ENCODE results near the gene THRAP3. TPM values are rescaled to one million over a fixed set of nuclear protein-coding genes. Genes with fewer than 3 reads are reported as not detected.

The THRAP3 gene
- total and polyA plus RNA-seq, 2 donors: 47.6 to 80.9 TPM

GRCh38 chr1:36300526-36300925, 76.3 kb downstream of the THRAP3 start:
- Histone ChIP-seq H3K9me3 (ENCODE audit: control insufficient read depth in 2 of 2, insufficient read depth in 1 of 2, low read length in 1 of 2) (no peaks in the 10 kb centered on the region), H3K36me3 (ENCODE audit: control insufficient read depth in 2 of 2, insufficient read depth in 2 of 2, low read length in 1 of 2) (peaks cover 68 to 86% of the 10 kb centered on the region in 2 donors), H3K4me3 (ENCODE audit: low read length in 2 of 2) (no peak overlapping the region), H3K27ac (ENCODE audit: low read depth in 1 of 2, low read length in 1 of 2) (no peak overlapping the region), H3K27me3 (ENCODE audit: control insufficient read depth in 2 of 2, insufficient read depth in 1 of 2, low read length in 1 of 2) (no peaks in the 10 kb centered on the region), H3K4me1 (ENCODE audit: control insufficient read depth in 2 of 2, insufficient read depth in 2 of 2, low read length in 2 of 2) (peaks cover 0 to 2% of the 10 kb centered on the region in 2 donors)
- no peak for DNase-seq (ENCODE audit: low read depth in 6 of 9, low spot score in 9 of 9)
- WGBS: 97% methylated on average over 1 of the region's 1 CpG

GRCh38 chr1:36301220-36301619, 77.0 kb downstream of the THRAP3 start:
- no peak overlapping the region for H3K27ac ChIP-seq (ENCODE audit: low read depth in 1 of 2, low read length in 1 of 2)
- whole genome bisulfite sequencing: 100% methylated on average over 1 of the region's 1 CpG
- no peak overlapping the region for H3K4me3 ChIP-seq (ENCODE audit: low read length in 2 of 2)
- peaks cover 4 to 5% of the 10 kb centered on the region in 2 donors for H3K4me1 ChIP-seq (ENCODE audit: control insufficient read depth in 2 of 2, insufficient read depth in 2 of 2, low read length in 2 of 2)
- H3K27me3 ChIP-seq (ENCODE audit: control insufficient read depth in 2 of 2, insufficient read depth in 1 of 2, low read length in 1 of 2): no peaks in the 10 kb centered on the region
- H3K36me3 ChIP-seq (ENCODE audit: control insufficient read depth in 2 of 2, insufficient read depth in 2 of 2, low read length in 1 of 2): peaks cover 64 to 79% of the 10 kb centered on the region in 2 donors
- DNase-seq (ENCODE audit: low read depth in 6 of 9, low spot score in 9 of 9): no peak
- H3K9me3 ChIP-seq (ENCODE audit: control insufficient read depth in 2 of 2, insufficient read depth in 1 of 2, low read length in 1 of 2): no peaks in the 10 kb centered on the region

GRCh38 chr1:36303244-36303643, 79.0 kb downstream of the THRAP3 start:
- Histone ChIP-seq H3K27ac (ENCODE audit: low read depth in 1 of 2, low read length in 1 of 2) (no peak overlapping the region), H3K9me3 (ENCODE audit: control insufficient read depth in 2 of 2, insufficient read depth in 1 of 2, low read length in 1 of 2) (no peaks in the 10 kb centered on the region), H3K4me1 (ENCODE audit: control insufficient read depth in 2 of 2, insufficient read depth in 2 of 2, low read length in 2 of 2) (peaks cover 9 to 12% of the 10 kb centered on the region in 2 donors), H3K4me3 (ENCODE audit: low read length in 2 of 2) (no peak overlapping the region), H3K36me3 (ENCODE audit: control insufficient read depth in 2 of 2, insufficient read depth in 2 of 2, low read length in 1 of 2) (peaks cover 56 to 63% of the 10 kb centered on the region in 2 donors), H3K27me3 (ENCODE audit: control insufficient read depth in 2 of 2, insufficient read depth in 1 of 2, low read length in 1 of 2) (no peaks in the 10 kb centered on the region)
- WGBS: 95% methylated on average over 5 of the region's 5 CpGs
- no peak for DNase-seq (ENCODE audit: low read depth in 6 of 9, low spot score in 9 of 9)

- H3K36me3 ChIP-seq (ENCODE audit: control insufficient read depth in 2 of 2, insufficient read depth in 2 of 2, low read length in 1 of 2): peaks cover 50 to 58% of the 10 kb centered on the region in 2 donors
- no peaks in the 10 kb centered on the region for H3K27me3 ChIP-seq (ENCODE audit: control insufficient read depth in 2 of 2, insufficient read depth in 1 of 2, low read length in 1 of 2)
- H3K4me1 ChIP-seq (ENCODE audit: control insufficient read depth in 2 of 2, insufficient read depth in 2 of 2, low read length in 2 of 2): peaks cover 9 to 12% of the 10 kb centered on the region in 2 donors
- 97% methylated on average over 23 of the region's 23 CpGs for whole genome bisulfite sequencing
- DNase-seq (ENCODE audit: low read depth in 6 of 9, low spot score in 9 of 9): no peak
- H3K27ac ChIP-seq (ENCODE audit: low read depth in 1 of 2, low read length in 1 of 2): no peak overlapping the region
- H3K4me3 ChIP-seq (ENCODE audit: low read length in 2 of 2): no peak overlapping the region
- H3K9me3 ChIP-seq (ENCODE audit: control insufficient read depth in 2 of 2, insufficient read depth in 1 of 2, low read length in 1 of 2): no peaks in the 10 kb centered on the region
Observed at GRCh38 chr1:36303650-36304360, 79.6 kb downstream of the THRAP3 start.

GRCh38 chr1:36304521-36304920, 80.3 kb downstream of the THRAP3 start:
- WGBS: 52% methylated on average over 7 of the region's 7 CpGs
- no peak for DNase-seq (ENCODE audit: low read depth in 6 of 9, low spot score in 9 of 9)
- Histone ChIP-seq H3K36me3 (ENCODE audit: control insufficient read depth in 2 of 2, insufficient read depth in 2 of 2, low read length in 1 of 2) (peaks cover 43 to 53% of the 10 kb centered on the region in 2 donors), H3K4me1 (ENCODE audit: control insufficient read depth in 2 of 2, insufficient read depth in 2 of 2, low read length in 2 of 2) (peaks cover 9 to 12% of the 10 kb centered on the region in 2 donors), H3K4me3 (ENCODE audit: low read length in 2 of 2) (no peak overlapping the region), H3K27ac (ENCODE audit: low read depth in 1 of 2, low read length in 1 of 2) (no peak overlapping the region), H3K9me3 (ENCODE audit: control insufficient read depth in 2 of 2, insufficient read depth in 1 of 2, low read length in 1 of 2) (no peaks in the 10 kb centered on the region), H3K27me3 (ENCODE audit: control insufficient read depth in 2 of 2, insufficient read depth in 1 of 2, low read length in 1 of 2) (no peaks in the 10 kb centered on the region)

- no peaks in the 10 kb centered on the region for H3K9me3 ChIP-seq (ENCODE audit: control insufficient read depth in 2 of 2, insufficient read depth in 1 of 2, low read length in 1 of 2)
- no peaks in the 10 kb centered on the region for H3K27me3 ChIP-seq (ENCODE audit: control insufficient read depth in 2 of 2, insufficient read depth in 1 of 2, low read length in 1 of 2)
- peaks cover 9 to 12% of the 10 kb centered on the region in 2 donors for H3K4me1 ChIP-seq (ENCODE audit: control insufficient read depth in 2 of 2, insufficient read depth in 2 of 2, low read length in 2 of 2)
- no peak overlapping the region for H3K4me3 ChIP-seq (ENCODE audit: low read length in 2 of 2)
- 84% methylated on average over 10 of the region's 10 CpGs for WGBS
- H3K27ac ChIP-seq (ENCODE audit: low read depth in 1 of 2, low read length in 1 of 2): no peak overlapping the region
- H3K36me3 ChIP-seq (ENCODE audit: control insufficient read depth in 2 of 2, insufficient read depth in 2 of 2, low read length in 1 of 2): peaks cover 36 to 45% of the 10 kb centered on the region in 2 donors
- DNase-seq (ENCODE audit: low read depth in 6 of 9, low spot score in 9 of 9): no peak
Observed at GRCh38 chr1:36304970-36305914, 81.0 kb downstream of the THRAP3 start.

GRCh38 chr1:36305915-36306209, 81.6 kb downstream of the THRAP3 start:
- peaks cover 9 to 12% of the 10 kb centered on the region in 2 donors for H3K4me1 ChIP-seq (ENCODE audit: control insufficient read depth in 2 of 2, insufficient read depth in 2 of 2, low read length in 2 of 2)
- H3K27me3 ChIP-seq (ENCODE audit: control insufficient read depth in 2 of 2, insufficient read depth in 1 of 2, low read length in 1 of 2): no peaks in the 10 kb centered on the region
- no peak for DNase-seq (ENCODE audit: low read depth in 6 of 9, low spot score in 9 of 9)
- H3K36me3 ChIP-seq (ENCODE audit: control insufficient read depth in 2 of 2, insufficient read depth in 2 of 2, low read length in 1 of 2): peaks cover 30 to 39% of the 10 kb centered on the region in 2 donors
- H3K9me3 ChIP-seq (ENCODE audit: control insufficient read depth in 2 of 2, insufficient read depth in 1 of 2, low read length in 1 of 2): no peaks in the 10 kb centered on the region
- H3K27ac ChIP-seq (ENCODE audit: low read depth in 1 of 2, low read length in 1 of 2): no peak overlapping the region
- no peak overlapping the region for H3K4me3 ChIP-seq (ENCODE audit: low read length in 2 of 2)
- 95% methylated on average over 7 of the region's 7 CpGs for WGBS

- H3K27me3 ChIP-seq (ENCODE audit: control insufficient read depth in 2 of 2, insufficient read depth in 1 of 2, low read length in 1 of 2): no peaks in the 10 kb centered on the region
- peaks cover 25 to 34% of the 10 kb centered on the region in 2 donors for H3K36me3 ChIP-seq (ENCODE audit: control insufficient read depth in 2 of 2, insufficient read depth in 2 of 2, low read length in 1 of 2)
- 9% methylated on average over 65 of the region's 65 CpGs for WGBS
- H3K4me1 ChIP-seq (ENCODE audit: control insufficient read depth in 2 of 2, insufficient read depth in 2 of 2, low read length in 2 of 2): peaks cover 9 to 12% of the 10 kb centered on the region in 2 donors
- no peaks in the 10 kb centered on the region for H3K9me3 ChIP-seq (ENCODE audit: control insufficient read depth in 2 of 2, insufficient read depth in 1 of 2, low read length in 1 of 2)
- peak in 2 of 9 donors; percentile 26 to 48 for DNase-seq (ENCODE audit: low read depth in 6 of 9, low spot score in 9 of 9)
- no peak within 1 kb of the TSS for H3K27ac ChIP-seq (ENCODE audit: low read depth in 1 of 2, low read length in 1 of 2)
- peak within 1 kb of the TSS; percentile 49 to 64 for H3K4me3 ChIP-seq (ENCODE audit: low read length in 2 of 2)
Observed at GRCh38 chr1:36306210-36306901, 82.1 kb downstream of the THRAP3 start, which contains the start of gene SH3D21. Gene SH3D21 (plus strand): TSS chr1:36306368. CDS start chr1:36306421, 53 bp downstream.

All from thymus (tissue), 11 donors.